Colon (tissue), 2 donors: Measurements from ENCODE around the gene LAMA4.

Source experiments
- FAIRE-seq: peaks from 2 replicates; lab custom pipeline; 2012; peaks lifted over from hg19 to GRCh38; lab: Jason Lieb, UNC
- donor health status: control.
- donor health status: control.

Gene LAMA4

DNA sequence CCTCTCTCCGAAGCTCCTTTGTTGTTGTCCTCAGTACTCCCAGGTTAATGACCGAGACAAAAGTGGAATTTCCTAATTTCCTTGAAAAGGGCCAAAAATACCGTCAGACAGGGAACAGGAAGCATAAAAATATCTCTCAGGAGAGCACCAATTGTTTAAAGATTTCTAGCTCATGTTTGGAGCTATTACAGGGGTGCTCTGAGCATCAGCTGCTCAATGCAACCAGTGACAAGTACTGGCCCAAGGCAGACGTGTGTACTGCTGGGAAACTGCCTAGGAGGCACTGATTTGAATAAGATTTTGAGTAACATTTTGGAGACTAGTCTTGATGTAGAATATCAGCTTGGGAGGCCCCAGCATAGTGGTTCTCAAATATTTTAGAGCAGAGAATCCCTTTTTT lies 17.3 kb downstream of the LAMA4 start:
- FAIRE-seq: no peak

DNA sequence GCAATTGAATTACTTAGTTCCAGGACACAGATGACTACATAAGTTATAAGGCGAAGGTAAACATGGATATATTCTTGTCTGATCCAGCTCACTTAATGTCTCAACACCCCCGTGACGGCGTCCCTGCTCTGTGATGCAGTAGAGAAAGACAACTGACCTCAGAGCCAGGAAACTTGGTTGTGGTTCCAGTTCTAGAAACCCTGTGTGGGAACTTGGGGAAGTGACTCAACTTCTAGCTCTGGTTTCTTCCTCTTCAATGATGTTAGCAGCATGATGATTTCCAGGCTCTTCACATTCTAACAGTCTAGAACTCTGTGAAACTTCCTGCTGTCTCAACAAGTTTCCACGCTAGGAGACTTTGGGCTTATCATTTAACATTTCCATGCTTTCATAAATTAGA lies 18.4 kb downstream of the LAMA4 start:
- FAIRE-seq: no peak

GRCh38 chr6:112234601-112235000 lies 19.8 kb downstream of the LAMA4 start:
- no peak for FAIRE-seq

GRCh38 chr6:112233847-112234246 lies 20.5 kb downstream of the LAMA4 start:
- no peak for FAIRE-seq

DNA sequence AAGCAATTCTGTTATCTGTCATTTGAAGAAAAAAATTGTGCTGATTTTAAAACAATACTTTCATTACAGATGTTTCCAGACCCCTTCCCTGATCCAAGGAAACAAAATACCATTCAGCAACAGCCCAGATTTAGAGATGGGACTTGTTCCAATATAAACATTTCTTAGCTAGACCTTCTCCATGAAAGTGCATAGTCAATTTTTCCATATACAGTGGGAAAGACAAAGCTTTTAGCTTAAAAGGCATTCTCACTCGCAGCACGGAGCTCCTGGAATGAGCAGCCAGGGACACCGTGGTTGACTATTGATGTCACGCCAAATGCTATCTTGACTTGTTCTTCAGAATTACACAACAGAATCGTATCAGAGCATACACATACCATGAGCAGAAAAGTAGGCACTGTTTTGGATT lies 21.5 kb downstream of the LAMA4 start:
- FAIRE-seq: no peak

GRCh38 chr6:112231594-112232060 lies 22.7 kb downstream of the LAMA4 start:
- FAIRE-seq: no peak

DNA sequence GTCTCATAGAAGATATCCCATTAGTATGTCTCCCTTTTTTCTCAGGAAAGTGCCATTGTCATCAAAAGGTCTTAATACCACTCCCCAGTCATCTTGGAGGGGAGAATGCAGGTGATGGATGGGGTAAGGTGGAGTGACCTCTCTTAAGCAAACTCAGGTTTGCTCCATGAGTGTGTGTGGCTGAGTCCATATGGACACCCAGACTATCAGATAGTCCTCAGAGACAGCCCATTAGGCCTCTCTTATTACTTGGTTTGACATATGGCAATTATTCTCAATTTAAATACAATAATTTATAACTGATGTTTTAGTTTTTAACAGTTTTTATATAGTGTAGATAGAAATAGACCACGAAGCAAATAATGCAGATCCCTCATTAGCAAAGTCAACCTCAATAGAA lies 23.2 kb downstream of the LAMA4 start:
- no peak for FAIRE-seq

GRCh38 chr6:112228480-112229332 lies 25.7 kb downstream of the LAMA4 start:
- FAIRE-seq: no peak

- no peak for FAIRE-seq
These were observed 26.4 kb downstream of the LAMA4 start for GRCh38 chr6:112227992-112228391.

DNA sequence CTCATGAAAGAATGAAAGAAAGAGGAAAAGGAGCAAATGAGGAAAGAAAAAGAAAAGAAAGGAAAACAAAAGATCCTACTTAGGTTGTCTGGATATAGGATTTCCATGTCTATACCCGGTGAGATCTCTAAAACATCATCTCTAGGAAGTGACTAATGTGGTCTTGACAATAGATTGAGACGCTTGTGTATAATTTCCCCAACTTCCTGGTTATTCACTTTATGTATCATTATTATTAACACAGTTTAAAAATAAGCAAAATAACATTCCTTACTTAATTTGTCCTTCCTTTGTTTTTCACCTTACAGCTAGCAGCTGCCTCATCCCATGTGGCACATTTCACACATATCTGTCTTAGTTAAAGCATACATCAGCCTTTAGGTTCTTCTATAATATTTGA lies 27.0 kb downstream of the LAMA4 start:
- no peak for FAIRE-seq

GRCh38 chr6:112225691-112226090 lies 28.7 kb downstream of the LAMA4 start:
- FAIRE-seq: no peak

DNA sequence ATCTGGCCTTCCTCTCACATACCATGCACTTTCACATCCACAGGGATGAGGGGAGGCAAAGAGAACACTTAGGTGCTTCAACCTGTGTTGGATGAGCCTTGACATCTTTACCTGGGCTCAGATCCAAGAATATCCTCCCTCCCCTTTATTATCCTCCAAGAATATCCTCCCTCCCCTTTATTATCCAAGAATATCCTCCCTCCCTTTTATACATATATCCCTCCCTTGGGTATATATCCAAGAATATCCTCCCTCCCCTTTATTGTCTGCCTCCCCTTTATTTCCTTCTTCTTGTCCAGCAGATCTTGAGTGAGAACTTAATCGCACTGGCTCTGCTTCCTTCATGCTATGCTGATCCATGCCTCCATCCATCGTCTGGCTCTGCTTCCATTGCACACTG lies 30.3 kb downstream of the LAMA4 start:
- no peak for FAIRE-seq

DNA sequence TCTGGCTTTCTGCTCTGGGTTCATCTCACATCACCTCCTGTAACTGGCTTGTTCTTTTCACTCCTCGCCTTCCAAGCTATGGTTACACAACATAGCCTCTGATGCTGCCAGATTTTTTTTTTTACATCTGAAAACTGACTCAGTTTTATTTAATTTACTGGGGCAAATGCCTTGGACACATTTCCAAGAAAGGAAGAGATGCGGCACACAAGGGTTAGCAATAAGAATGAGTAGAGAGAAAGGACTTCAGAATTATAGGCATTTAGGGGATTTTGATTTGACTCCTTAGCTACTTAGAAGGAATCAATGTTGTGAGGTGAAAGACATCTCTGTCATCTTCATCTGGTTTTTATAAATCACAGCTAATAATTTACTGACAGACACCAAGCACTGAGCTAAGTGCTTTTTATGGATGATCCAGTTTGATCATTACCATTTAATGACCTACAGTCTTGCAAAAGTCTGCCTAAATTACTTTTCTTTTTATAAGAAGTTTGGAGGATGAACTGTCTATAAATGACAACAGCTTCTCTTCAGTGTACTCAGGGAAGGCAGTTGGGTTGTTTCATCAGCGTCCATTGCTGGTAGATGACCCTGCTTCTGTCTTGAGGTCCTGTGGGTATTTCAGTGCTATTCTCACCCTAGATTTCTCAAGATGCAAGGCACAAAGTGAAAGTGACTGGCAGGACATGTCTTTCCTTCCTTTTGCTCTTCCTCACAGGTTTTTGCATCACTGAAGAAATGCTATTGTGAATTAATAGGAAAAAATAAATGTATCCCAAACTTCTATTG lies 31.1 kb downstream of the LAMA4 start:
- FAIRE-seq: no peak

GRCh38 chr6:112221981-112222852 lies 32.1 kb downstream of the LAMA4 start:
- FAIRE-seq: no peak

DNA sequence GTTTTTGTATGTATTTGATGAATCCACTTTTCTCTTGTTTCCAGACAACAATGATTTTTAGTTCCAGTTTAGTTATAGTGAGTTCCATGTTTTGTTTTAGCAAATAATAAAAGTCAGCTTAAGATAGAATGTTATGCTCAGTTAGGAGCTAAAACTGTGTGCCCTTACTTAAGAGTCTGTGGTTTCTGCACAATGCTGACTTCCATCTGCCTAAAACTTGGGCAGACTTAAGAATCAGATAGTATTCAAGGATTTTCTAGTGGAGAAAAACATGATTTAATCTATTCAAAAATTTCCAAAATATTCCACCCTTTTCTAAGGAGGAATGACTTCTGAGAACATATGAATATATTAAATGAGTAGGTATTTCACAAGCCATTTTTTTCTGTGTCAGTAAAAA lies 32.8 kb downstream of the LAMA4 start:
- FAIRE-seq: no peak

GRCh38 chr6:112218563-112218962 lies 35.8 kb downstream of the LAMA4 start:
- no peak for FAIRE-seq

- FAIRE-seq: no peak
These were observed 37.5 kb downstream of the LAMA4 start for GRCh38 chr6:112216662-112217551.

- FAIRE-seq: no peak
These were observed 38.7 kb downstream of the LAMA4 start for GRCh38 chr6:112215488-112216284.

DNA sequence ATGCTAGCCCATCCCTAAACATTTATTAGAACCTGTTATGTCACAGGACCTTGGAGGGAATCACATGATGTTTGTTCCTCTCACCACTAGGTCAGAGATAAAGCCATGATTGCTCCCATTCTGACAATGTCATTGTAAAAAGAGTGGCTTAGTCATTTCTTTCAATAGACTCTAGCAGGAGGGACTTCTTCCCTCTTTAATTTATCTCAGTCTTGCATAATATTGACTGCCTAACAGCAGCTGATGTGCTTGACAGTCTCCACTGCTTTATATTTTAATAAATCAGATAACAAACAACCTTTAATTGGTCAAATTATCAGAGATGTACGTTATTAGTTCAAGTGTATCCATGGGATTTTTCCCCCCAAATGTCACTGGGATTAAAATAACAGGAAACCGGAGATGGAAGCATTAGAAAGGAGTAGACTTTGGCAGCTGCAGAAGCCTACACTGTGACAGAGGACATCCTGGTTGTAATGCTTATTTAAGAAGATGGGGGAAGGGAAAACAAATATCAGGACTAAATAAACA lies 39.6 kb downstream of the LAMA4 start:
- no peak for FAIRE-seq

DNA sequence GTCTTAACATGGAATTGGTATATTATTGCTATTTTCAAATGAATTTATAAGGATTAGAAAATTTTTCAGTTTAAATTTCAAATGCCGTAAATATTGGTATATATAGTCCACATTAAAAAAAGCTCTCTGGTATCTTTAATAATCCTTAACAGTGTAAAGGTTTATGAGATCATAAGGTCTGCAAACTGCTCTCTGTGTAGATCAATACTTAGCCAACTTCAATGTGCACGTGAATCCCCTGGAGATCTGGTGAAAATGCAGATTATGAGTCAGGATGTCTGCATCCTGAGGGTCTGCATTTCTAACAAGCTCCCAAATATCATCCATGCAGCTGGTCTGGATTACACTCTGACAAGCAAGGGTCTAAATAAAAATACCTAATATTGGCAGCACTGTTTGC lies 43.5 kb downstream of the LAMA4 start:
- no peak for FAIRE-seq
